ENCODE measurements around the gene SCMH1.
"Not testable (repeated sequence)": the region's sequence is repeated elsewhere in the genome, so short reads cannot be mapped to it uniquely, and the experiment has no call there.

DNA sequence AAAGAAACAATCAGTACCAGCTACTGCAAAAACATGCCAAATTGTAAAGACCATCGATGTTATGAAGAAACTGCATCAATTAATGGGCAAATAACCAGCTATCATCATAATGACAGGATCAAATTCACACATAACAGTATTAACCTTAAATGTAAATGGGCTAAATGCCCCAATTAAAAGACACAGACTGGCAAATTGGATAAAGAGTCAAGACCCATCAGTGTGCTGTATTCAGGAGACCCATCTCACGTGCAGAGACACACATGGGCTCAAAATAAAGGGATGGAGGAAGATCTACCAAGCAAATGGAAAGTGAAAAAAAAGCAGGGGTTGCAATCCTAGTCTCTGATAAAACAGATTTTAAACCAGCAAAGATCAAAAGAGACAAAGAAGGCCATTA is 35.1 kb downstream of the SCMH1 start:
- not testable (repeated sequence) for TF ChIP-seq POLR2A (IDR thresholded peaks at IDR 0.05; ENCODE audit: low read length); GATA1 (IDR thresholded peaks at IDR 0.05; ENCODE audit: low read depth, low read length)
